Measurements from ENCODE around the gene HMOX1.
A peak's percentile ranks its signal among the peaks of the same experiment; 100 is the strongest.

The HMOX1 gene

DNA sequence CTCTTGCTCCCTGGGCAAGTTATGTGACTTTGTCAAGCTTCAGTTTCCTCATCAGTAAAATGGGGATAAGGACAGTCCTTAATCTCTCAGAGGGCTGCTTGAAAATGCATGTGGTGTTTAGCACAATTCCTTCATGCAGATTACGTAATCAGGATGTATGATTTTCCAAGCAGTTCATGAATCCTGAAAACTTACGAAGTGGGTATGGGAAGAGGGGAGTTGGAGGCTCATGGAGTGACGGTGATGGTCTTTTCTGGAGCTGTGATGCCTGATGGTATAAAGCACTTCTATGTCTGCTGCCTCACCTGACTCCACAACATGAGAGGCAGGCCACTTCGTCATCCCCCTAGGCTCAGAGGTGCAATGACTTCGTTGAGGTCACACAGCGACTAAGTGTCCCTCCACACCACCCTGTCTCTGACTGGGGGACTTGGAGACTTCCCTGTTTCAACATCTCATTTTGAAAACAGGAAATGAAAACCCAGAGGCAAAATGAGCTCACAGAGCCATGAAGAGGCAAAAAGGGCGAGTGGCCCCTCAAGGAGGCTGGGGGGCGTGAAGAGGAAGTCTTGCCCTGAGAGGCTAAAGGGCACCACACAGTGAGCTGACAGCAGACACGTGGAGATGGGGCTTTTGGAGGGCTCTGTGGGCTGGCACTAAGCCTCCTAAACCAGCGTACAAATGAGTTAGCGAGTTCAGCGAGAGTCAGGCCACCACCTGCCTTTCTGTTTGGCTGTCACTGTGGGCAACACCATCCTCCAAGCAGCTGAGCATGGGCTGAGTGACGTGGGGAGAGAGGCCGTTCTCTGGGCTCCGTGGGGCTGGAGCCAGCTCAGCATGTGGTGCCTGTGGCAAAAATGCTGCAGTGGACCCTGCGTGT, 29.1 kb downstream of the HMOX1 start:
- peak; percentile 88 to 90 for DNase-seq

DNA sequence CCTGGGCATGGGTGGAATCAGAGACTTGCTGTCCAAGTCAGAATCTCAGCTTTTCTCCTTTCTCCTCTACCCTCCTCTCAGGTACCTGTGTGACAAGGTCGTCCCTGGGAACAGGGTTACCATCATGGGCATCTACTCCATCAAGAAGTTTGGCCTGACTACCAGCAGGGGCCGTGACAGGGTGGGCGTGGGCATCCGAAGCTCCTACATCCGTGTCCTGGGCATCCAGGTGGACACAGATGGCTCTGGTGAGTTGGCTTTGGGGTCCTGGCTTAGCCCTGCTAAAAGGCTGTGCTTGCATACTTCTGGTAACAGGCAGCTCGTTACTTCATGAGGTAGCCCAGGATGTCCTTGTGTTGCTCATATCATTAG, 29.8 kb downstream of the HMOX1 start:
- no peak for DNase-seq

DNA sequence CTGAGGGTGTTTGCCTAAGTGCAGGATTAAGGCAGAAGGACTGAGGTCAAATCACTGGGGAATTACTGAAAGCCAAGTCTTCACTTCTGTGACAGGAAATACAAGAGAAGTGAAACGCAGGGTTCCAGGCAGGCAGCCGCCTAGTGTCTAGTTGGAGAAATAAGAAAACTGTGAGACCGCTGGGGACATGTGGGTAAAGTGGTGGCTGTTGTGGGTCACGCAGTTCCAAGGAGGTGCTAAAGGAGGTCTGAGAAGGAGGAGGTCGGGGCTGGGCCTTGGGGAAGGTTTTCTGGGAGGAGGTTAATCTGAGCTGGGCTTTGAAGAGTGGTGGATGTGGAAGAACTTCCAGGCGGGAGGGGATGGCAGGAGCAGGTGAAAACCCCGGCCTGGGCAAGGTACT, 30.2 kb downstream of the HMOX1 start:
- no peak for DNase-seq

DNA sequence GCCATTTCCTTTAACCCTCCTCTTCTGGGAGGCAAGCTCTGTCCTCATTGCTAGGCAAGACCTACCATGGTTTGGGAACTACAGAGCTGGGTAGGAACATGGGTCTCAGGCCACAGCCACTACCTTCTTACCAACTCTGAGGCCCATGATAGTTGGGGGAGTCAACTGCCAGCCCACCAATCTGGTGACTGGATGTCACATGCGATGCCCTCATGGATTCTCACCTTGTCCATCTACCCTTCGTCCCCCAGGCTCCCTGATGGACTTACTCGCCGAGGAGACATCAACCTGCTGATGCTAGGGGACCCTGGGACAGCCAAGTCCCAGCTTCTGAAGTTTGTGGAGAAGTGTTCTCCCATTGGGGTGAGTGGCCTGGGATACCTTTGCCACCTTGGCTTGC, 32.7 kb downstream of the HMOX1 start:
- DNase-seq, result no peak

GRCh38 chr22:35417606-35418005, 36.7 kb downstream of the HMOX1 start:
- DNase-seq, result no peak

DNA sequence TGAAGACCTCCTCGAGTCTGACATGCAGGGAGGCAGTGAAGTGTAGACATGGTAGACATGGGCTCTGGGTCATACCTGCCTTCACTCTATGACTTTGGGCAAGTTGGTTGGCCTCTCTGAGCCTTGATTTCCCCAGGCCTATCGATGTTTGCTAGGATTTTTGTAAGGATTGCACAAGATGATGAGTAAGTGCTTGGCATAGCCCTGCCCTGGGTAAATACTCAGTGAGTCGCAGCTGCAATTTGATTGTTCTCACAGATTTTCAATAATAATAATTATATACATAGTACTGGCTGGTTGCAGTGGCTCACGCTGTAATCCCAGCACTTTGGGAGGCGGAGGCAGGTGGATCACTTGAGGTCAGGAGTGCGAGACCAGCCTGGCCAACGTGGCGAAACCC, 37.2 kb downstream of the HMOX1 start:
- DNase-seq, result no peak

DNA sequence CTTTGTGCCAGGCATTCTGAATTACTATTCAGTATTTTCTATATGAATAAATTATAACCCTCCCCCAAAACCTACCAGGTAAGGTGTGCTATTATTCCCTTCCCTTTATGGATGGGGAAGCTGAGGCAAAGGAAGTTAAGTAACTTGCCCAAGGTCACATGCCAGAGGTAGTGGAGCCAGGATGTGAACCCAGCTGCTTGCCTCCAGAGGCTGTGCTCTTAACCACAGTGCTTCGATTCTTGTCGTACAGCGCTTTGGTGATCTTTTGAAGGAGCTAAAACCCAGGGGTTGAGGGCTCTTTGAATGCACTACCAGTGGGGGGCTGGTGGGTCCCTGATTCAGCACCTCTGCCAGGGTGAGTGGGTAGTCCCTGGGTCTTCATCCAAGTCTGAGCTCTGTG, 37.8 kb downstream of the HMOX1 start:
- no peak for DNase-seq

DNA sequence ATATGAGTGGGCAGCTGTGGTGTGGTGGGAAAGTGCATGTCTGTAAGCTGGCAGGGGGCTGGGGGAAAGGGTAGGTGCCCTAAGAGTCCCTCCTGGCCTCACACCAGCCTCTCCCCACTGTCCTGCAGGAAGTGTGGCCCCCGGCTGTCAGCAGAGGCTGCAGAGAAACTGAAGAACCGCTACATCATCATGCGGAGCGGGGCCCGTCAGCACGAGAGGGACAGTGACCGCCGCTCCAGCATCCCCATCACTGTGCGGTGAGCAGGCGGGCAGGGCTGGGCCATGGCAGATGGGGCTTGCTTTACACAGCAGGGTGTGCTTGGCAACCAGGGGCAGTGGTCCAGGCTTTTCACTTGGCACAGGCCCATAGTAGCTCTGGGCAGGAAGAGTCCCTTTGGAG, 38.9 kb downstream of the HMOX1 start:
- no peak for DNase-seq

GRCh38 chr22:35421121-35421520, 40.2 kb downstream of the HMOX1 start:
- no peak for DNase-seq

GRCh38 chr22:35422145-35422544, 41.2 kb downstream of the HMOX1 start:
- no peak for DNase-seq

- DNase-seq, result no peak
Measured at GRCh38 chr22:35422936-35423335, 42.0 kb downstream of the HMOX1 start.

DNA sequence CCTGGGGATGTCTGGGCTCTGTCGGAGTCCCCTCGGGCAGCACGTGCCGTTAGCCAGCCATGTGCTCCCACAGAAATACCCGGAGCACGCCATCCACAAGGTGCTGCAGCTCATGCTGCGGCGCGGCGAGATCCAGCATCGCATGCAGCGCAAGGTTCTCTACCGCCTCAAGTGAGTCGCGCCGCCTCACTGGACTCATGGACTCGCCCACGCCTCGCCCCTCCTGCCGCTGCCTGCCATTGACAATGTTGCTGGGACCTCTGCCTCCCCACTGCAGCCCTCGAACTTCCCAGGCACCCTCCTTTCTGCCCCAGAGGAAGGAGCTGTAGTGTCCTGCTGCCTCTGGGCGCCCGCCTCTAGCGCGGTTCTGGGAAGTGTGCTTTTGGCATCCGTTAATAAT, 43.2 kb downstream of the HMOX1 start:
- DNase-seq, result no peak

GRCh38 chr22:35424761-35425160, 43.9 kb downstream of the HMOX1 start:
- DNase-seq, result no peak

DNA sequence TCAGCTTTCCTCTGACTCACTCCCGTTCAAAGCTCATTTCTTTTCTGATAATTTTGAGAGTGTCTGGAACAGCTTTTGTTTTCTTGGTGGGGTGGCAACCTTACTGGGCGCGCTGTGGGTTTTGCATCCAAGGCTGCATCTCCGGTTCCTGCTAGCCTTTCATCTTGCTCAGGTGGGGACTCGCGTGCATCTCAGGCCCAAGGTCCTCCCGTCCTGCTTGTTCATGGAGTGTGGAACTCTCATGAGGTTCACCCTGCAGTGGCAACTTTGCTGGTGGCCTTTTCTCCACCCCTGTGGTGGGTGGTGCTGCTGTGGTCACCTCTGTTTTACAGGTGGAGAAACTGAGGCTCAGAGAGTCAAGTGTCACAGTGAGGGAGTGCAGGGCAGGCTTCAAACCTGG, 44.6 kb downstream of the HMOX1 start:
- DNase-seq, result no peak

DNA sequence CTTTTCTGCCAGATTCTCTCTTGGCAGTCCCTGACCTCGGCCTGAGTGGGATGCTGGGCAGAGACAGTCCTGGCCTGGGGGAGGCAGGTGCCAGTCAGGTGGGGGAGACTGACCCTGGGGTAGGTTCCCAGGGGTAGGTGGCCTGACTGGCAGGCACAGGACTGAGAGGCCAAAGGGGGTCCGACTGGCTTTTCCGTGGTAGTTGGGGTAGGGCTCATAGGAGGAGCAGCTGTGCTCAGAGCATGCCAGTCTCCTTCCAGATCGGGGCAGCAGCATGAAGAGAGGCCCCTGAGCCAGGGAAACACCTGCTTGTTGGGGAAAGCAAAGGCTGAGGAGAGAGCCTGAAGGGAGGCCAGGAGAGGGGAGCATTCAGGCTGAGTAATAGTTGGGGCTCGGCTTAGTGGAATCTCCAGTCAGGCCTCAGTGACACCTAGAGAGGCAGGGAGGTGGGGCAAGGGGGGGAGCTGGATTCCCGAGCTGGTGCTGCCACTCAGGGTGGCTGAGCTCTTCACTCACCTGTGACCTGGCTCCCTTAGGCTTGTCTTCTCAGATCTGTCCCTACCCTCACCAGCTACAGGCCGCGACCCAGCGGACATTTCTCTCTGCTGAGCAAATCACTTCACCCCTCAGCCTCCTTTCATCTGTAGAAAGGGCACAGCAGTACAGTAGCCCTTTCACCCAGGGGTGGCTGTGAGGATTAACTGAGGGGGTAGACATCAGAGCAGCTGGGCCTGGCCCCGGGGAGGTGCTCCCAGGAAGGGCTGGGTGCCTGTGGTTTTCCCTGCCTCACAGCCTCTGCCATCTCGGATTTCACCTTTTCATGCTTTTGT, 45.3 kb downstream of the HMOX1 start:
- DNase-seq, result no peak

GRCh38 chr22:35426801-35427140, 45.9 kb downstream of the HMOX1 start:
- DNase-seq, result no peak

DNA sequence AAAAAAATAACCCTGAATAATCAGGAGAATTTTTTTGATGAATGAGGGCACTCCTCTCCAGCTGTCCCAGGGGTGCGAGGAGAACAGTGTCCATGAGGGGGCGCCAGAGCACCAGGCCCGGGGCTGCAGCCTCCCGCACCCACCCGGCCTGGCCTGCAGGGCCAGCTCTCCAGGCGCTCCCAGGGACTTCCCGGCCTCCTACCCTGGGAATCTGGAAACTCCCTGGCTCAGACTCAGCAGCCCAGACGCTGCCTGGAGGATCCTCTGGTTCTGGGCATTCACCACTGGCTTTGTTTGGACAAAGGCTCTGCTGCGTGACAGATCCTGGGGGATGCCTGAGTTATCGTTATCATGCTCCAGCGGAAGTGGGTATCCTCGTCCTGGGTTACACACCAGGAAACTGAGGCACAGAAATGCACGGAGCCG, 50.0 kb downstream of the HMOX1 start:
- peak; percentile 39 to 58 for DNase-seq

DNA sequence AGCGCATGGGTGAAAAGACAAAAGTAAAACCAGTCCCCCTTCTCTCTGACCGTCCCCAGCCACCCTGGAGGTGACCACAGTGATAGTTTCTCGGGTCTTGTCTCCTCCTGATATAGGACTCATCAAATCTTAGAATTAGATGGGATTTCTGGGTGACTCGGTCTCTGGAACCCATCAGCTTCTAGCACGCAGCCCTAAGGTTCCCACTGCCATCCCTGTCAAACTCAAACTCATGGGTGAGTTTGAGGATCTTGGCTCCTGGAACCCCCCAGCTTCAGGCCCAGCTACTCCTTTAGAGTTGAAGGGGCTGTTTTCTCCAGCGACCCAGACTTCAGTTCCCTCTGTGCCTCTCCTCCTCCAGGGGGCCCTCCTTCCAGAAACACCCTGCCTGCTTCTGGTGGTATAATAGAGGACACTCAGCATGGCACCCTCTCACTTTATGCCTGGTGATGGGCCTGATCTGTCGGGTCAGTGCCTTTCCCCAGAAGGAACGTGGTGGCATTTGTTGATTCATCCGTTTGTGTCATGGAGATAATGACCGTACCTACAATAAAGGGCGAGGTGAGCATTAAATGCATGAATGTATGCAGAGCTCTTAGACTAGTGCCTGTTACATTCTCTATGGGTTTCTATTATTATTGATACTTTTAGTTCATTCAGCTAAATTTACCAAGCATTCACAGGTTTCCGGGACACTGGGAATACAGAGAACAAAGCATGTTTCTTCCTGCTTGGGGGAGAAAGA, 50.8 kb downstream of the HMOX1 start:
- no peak for DNase-seq

GRCh38 chr22:35432228-35432905, 51.5 kb downstream of the HMOX1 start:
- no peak for DNase-seq

DNA sequence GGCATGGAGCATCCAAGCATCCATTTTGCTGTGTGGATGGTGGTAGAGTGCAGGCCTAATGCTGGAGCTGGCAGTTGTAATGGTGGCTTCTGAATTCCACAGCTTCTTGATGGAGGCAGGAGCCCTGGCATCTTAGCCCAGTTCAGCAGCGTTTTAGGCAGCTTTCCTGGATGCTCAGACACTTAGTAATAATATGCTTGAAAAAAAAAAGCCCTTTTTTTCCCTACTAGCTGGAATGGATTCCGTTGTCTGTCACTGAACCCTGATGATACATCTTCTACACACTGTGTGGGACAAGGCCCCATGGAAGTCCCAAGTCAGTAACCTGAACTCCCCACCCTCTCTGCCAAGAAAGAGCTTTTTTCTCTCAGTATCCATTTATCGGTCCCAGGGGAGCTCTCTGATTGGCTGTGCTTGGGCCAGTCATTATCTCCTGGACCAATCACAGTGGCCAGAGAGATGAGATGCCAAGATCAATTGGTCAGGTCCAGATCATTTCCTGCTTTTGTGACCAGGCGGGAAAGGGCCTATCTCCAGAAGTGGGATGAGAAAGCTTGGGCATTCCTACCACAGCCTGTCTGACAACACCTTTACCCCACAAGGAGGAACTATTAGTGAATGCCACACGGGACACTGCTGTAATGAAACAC, 53.3 kb downstream of the HMOX1 start:
- DNase-seq, result no peak

GRCh38 chr22:35435201-35435740, 54.4 kb downstream of the HMOX1 start:
- DNase-seq, result no peak

GRCh38 chr22:35436421-35436820, 55.5 kb downstream of the HMOX1 start:
- no peak for DNase-seq
